ENCODE measurements around the gene NUP214. TPM values are rescaled to one million over a fixed set of nuclear protein-coding genes. Genes with fewer than 3 reads are reported as not detected.

NUP214 gene
- total and polyA plus RNA-seq, 2 of the 4 experiments (the other 2 are of a cell fraction) = 7.9 to 13.4 TPM

- Histone ChIP-seq H4K5ac (ENCODE audit: low read depth, low read length) (no peak overlapping the region), H3K23ac (ENCODE audit: low read depth, low read length) (no peak overlapping the region), H3K36me3 (ENCODE audit: control insufficient read depth, insufficient read depth, low read length) (peaks cover 47% of the 10 kb centered on the region), H4K20me1 (ENCODE audit: insufficient read depth, low read length) (0 out of 2 replicates have a peak, but pooled peaks cover 4% of the 10 kb centered on the region), H2BK20ac (ENCODE audit: low read depth, low read length) (no peak overlapping the region), H3K4me2 (ENCODE audit: low read depth, low read length) (no peak overlapping the region), H3K9me3 (ENCODE audit: control insufficient read depth, insufficient read depth, low read length) (no peaks in the 10 kb centered on the region), H3K9me1 (ENCODE audit: insufficient read depth, low read length) (no peaks in the 10 kb centered on the region), H2BK120ac (ENCODE audit: low read depth, low read length) (no peak overlapping the region), H4K91ac (ENCODE audit: insufficient read depth, low read depth, low read length) (no peak overlapping the region), H2AFZ (replicated peaks; ENCODE audit: low read length, poor library complexity) (no peak overlapping the region), H2BK15ac (ENCODE audit: low read depth, low read length) (no peak overlapping the region), H3K4me1 (ENCODE audit: control insufficient read depth, insufficient read depth, low read length) (no peaks in the 10 kb centered on the region), H3K18ac (ENCODE audit: low read depth, low read length) (no peak overlapping the region), H3K4ac (ENCODE audit: low read depth, low read length) (no peak overlapping the region), H3K56ac (ENCODE audit: extremely low read depth, insufficient read depth, low read length) (no peak overlapping the region), H3K27me3 (ENCODE audit: control insufficient read depth, insufficient read depth, low read length) (no peaks in the 10 kb centered on the region), H4K8ac (ENCODE audit: low read depth in 2 of 2, low read length in 2 of 2) (no peak overlapping the region), H2BK5ac (ENCODE audit: low read depth, low read length, poor library complexity, severe bottlenecking) (no peak overlapping the region), H3K9ac (ENCODE audit: low read depth, low read length) (no peak overlapping the region), H3K14ac (replicated peaks; ENCODE audit: low read depth, low read length) (no peak overlapping the region), H2AK5ac (ENCODE audit: low read depth, low read length) (no peak overlapping the region), H3K27ac (ENCODE audit: insufficient read depth, low read length) (no peak overlapping the region), H3K4me3 (ENCODE audit: insufficient read depth, low read depth, low read length) (no peak overlapping the region), H2AK9ac (replicated peaks; ENCODE audit: low read depth, low read length, poor library complexity) (no peak overlapping the region), H3K79me1 (ENCODE audit: low read depth in 1 of 2, low read length in 2 of 2) (peaks cover 0 to 10% of the 10 kb centered on the region in 2 experiments; a peak in 2 of 4 replicates)
- dilution Hi-C loops (cut with HindIII; ENCODE audit: low sequenced_read_pairs, unreplicated experiment) = no loop called here
- intact Hi-C loops (cut with micrococcal nuclease) = no loop called here
- POLR2A ChIA-PET (ENCODE audit: unreplicated experiment) = no interaction called here
- WGBS, 2 experiments (ENCODE audit: extremely low coverage in 2 of 2, insufficient read length in 1 of 2) = 80% methylated on average over 1 of the region's 4 CpGs; no CpG with 5 or more reads in 1 of the 2 experiments
- no peak for DNase-seq
- no peak for ATAC-seq (ENCODE audit: low read depth)
- no peak for TF ChIP-seq RAD21 (IDR thresholded peaks at IDR 0.05; ENCODE audit: low read length)
- no peak for TF ChIP-seq NFE2L2 (IDR thresholded peaks at IDR 0.05; ENCODE audit: low read depth, low read length)
- TF ChIP-seq, protein P1, sequence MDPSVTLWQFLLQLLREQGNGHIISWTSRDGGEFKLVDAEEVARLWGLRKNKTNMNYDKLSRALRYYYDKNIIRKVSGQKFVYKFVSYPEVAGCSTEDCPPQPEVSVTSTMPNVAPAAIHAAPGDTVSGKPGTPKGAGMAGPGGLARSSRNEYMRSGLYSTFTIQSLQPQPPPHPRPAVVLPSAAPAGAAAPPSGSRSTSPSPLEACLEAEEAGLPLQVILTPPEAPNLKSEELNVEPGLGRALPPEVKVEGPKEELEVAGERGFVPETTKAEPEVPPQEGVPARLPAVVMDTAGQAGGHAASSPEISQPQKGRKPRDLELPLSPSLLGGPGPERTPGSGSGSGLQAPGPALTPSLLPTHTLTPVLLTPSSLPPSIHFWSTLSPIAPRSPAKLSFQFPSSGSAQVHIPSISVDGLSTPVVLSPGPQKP (IDR thresholded peaks at IDR 0.05; ENCODE audit: borderline replicate concordance, low read depth, low read length) = no peak
- TF ChIP-seq RCOR1 (IDR thresholded peaks at IDR 0.05; ENCODE audit: insufficient replicate concordance, low read length) = no peak
- no peak for TF ChIP-seq CHD1 (IDR thresholded peaks at IDR 0.05; ENCODE audit: low read depth, low read length)
- TF ChIP-seq SMC3 (IDR thresholded peaks at IDR 0.05; ENCODE audit: low read depth, low read length) = no peak
- no peak for TF ChIP-seq POLR2A (IDR thresholded peaks at IDR 0.05; ENCODE audit: low read depth, low read length)
- no peak for TF ChIP-seq CTCF (conservative IDR thresholded peaks at IDR 0.05; ENCODE audit: low read depth, low read length)
- no peak for TF ChIP-seq CEBPB (IDR thresholded peaks at IDR 0.05; ENCODE audit: low read depth, low read length)
- CTCF ChIA-PET = no interaction called here
- in situ Hi-C loops (cut with MboI; ENCODE audit: low sequenced_read_pairs) = no loop called here
- no TSS peak for BruUV-seq (replicated peaks)
These were observed 28.2 kb downstream of the NUP214 start for GRCh38 chr9:131153595-131153994.
